Measurements from ENCODE around the gene CROCC. TPM values are rescaled to one million over a fixed set of nuclear protein-coding genes. Genes with fewer than 3 reads are reported as not detected.

The CROCC gene
- total and polyA plus RNA-seq, 9 donors, result 15.2 to 33.1 (median 25.4) TPM

DNA sequence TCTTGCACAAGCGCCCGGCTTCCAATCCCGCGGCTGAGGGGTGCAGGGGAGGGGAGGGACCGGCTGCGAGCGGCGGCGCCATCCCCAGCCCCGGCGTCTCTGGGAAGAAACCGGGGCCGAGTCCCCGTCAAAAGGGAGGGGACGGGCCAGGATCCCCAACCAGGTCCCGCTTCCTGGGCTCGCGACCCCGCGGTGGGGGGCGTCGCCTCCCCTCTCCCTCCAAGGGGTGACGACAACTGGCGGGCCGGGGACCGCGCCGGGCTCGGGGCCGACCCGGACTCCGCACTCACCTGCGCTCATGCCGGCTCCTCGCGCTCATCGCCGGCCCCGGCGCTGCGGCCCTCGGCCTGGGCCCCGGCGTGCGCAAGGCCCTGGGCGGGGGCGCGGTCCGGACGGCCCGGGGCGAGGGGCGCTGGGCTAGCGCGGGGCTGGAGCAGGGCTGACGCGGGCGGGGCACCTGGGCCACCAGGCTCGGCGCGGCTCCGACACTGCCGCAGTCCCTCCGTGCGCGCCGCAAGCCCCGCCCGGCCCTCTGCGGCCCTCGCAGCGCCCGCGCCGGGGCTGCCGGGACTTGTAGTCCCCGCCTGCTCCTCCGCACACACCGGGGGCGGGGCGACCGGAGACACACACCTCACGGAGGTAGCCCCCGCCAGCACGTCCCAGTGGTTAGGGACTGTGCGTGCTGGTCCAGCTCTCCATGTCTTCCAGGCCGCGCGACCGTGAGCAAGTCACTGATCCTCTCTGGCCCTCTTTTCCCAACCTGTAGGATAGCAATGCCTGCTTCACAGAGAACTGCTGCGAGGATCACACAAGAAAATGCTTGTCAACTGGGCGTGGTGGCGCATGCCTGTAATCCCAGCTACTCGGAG is 89.9 kb downstream of the CROCC start, which contains the start of gene ATP13A2:
Gene ATP13A2 (minus strand): TSS at position 490 of the 869 bp plus-strand sequence. CDS start 190 bp downstream, at position 300.
- Histone ChIP-seq H3K36me3 (ENCODE audit: control insufficient read depth, insufficient read depth, low read length) (no peaks in the 10 kb centered on the region), H3K4me3 (ENCODE audit: low read length) (peak within 1 kb of the TSS; percentile 72), H3K9me3 (replicated peaks; ENCODE audit: control insufficient read depth, low read depth, low read length) (no peaks in the 10 kb centered on the region), H3K4me1 (ENCODE audit: control insufficient read depth, insufficient read depth, low read length) (peaks cover 27% of the 10 kb centered on the region), H3K27me3 (ENCODE audit: control insufficient read depth, insufficient read depth, low read length) (no peaks in the 10 kb centered on the region), H3K27ac (ENCODE audit: low read length) (no peak within 1 kb of the TSS)
- under 1% methylated on average over 94 of the region's 94 CpGs for WGBS (ENCODE audit: insufficient coverage)
- DNase-seq, result peak; percentile 87

- Histone ChIP-seq H3K4me3 (ENCODE audit: low read length) (no peak overlapping the region), H3K9me3 (replicated peaks; ENCODE audit: control insufficient read depth, low read depth, low read length) (no peaks in the 10 kb centered on the region), H3K36me3 (ENCODE audit: control insufficient read depth, insufficient read depth, low read length) (peaks cover 5% of the 10 kb centered on the region), H3K27ac (ENCODE audit: low read length) (no peak overlapping the region), H3K4me1 (ENCODE audit: control insufficient read depth, insufficient read depth, low read length) (peaks cover 27% of the 10 kb centered on the region), H3K27me3 (ENCODE audit: control insufficient read depth, insufficient read depth, low read length) (no peaks in the 10 kb centered on the region)
- 64% methylated on average over 8 of the region's 9 CpGs for WGBS (ENCODE audit: insufficient coverage)
- no peak for DNase-seq
Observed at GRCh38 chr1:17012775-17013490, 91.2 kb downstream of the CROCC start.

GRCh38 chr1:17013491-17014320 is 92.0 kb downstream of the CROCC start:
- H3K27ac ChIP-seq (ENCODE audit: low read length), result no peak overlapping the region

DNA sequence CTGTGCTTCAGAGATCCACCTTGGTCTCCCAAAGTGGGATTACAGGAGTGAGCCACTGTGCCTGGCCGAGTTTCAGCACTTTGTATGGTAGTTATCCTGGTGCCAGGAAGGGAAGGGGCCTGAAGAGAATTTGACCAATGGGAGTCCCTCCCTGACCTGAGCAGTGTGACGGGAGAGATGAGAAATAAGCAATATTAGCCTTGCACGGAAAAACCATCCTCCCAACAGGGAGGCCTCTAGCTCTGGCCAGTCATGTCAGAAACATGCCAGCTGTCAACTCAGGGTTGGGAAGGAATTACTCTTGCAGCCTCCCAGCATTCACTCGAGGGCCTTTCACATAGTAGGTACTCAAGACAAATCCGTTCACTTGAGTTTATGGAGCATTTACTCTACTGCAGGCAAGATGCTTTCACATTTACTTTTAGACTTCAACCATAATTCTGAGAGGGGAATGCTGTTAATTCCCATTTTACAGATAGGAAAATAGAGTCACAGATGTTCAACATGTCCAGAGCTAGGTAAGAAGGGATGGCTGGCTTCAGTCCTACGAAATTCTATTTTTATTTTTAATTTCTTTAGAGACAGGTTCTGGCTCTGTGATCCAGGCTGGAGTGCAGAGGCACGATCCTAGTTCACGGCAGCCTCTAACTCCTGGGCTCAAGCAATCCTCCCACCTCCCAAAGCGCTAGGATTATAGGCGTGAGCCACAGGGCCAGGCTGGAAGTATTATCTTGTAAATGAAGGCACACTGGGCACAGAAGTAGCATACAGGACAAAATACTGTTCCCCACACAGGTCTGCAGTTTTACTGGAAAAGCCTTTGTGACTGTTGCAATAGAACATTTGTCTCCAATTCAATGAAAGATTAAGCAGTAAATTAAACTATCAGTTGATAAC is 93.2 kb downstream of the CROCC start:
- H3K4me3 ChIP-seq (ENCODE audit: low read length), result no peak overlapping the region
- peaks cover 20% of the 10 kb centered on the region for H3K4me1 ChIP-seq (ENCODE audit: control insufficient read depth, insufficient read depth, low read length)
- no peak overlapping the region for H3K27ac ChIP-seq (ENCODE audit: low read length)
- peaks cover 20% of the 10 kb centered on the region for H3K36me3 ChIP-seq (ENCODE audit: control insufficient read depth, insufficient read depth, low read length)
- H3K27me3 ChIP-seq (ENCODE audit: control insufficient read depth, insufficient read depth, low read length), result no peaks in the 10 kb centered on the region
- no peaks in the 10 kb centered on the region for H3K9me3 ChIP-seq (replicated peaks; ENCODE audit: control insufficient read depth, low read depth, low read length)
- 25% methylated on average over 2 of the region's 10 CpGs for WGBS (ENCODE audit: insufficient coverage)
- DNase-seq, result no peak

More at GRCh38 chr1:17013491-17014320, 92.0 kb downstream of the CROCC start:
- Histone ChIP-seq H3K36me3 (ENCODE audit: control insufficient read depth, insufficient read depth, low read length) (peaks cover 11% of the 10 kb centered on the region), H3K4me3 (ENCODE audit: low read length) (no peak overlapping the region), H3K9me3 (replicated peaks; ENCODE audit: control insufficient read depth, low read depth, low read length) (no peaks in the 10 kb centered on the region), H3K27me3 (ENCODE audit: control insufficient read depth, insufficient read depth, low read length) (no peaks in the 10 kb centered on the region), H3K4me1 (ENCODE audit: control insufficient read depth, insufficient read depth, low read length) (peaks cover 27% of the 10 kb centered on the region)
- 29% methylated on average over 9 of the region's 13 CpGs for WGBS (ENCODE audit: insufficient coverage)
- DNase-seq, result peak; percentile 35

DNA sequence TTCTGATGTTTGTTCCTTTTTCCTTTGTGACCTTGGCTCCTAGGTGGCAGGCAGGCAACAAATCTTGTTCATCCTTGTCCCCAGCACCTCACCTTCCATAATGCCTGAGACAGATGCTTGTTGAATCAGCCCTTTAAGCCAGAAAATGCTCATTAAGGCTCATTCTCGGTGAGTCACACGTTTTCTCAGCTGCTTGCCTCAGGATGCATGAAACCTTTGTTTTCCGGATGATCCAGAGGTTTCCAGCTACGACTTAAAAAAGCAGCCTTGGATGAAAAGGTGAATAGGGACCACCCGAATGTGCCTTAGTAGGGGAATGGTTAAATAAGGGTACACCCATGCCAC is 94.6 kb downstream of the CROCC start:
- WGBS (ENCODE audit: insufficient coverage), result 52% methylated on average over 3 of the region's 5 CpGs
- Histone ChIP-seq H3K4me3 (ENCODE audit: low read length) (no peak overlapping the region), H3K36me3 (ENCODE audit: control insufficient read depth, insufficient read depth, low read length) (peaks cover 34% of the 10 kb centered on the region), H3K27ac (ENCODE audit: low read length) (no peak overlapping the region), H3K9me3 (replicated peaks; ENCODE audit: control insufficient read depth, low read depth, low read length) (no peaks in the 10 kb centered on the region), H3K27me3 (ENCODE audit: control insufficient read depth, insufficient read depth, low read length) (no peaks in the 10 kb centered on the region), H3K4me1 (ENCODE audit: control insufficient read depth, insufficient read depth, low read length) (peaks cover 11% of the 10 kb centered on the region)
- no peak for DNase-seq

GRCh38 chr1:17017435-17017834 is 95.7 kb downstream of the CROCC start:
- H3K27me3 ChIP-seq (ENCODE audit: control insufficient read depth, insufficient read depth, low read length), result no peaks in the 10 kb centered on the region
- WGBS (ENCODE audit: insufficient coverage), result no CpG with 5 or more reads among the region's 7 CpGs
- H3K36me3 ChIP-seq (ENCODE audit: control insufficient read depth, insufficient read depth, low read length), result peaks cover 43% of the 10 kb centered on the region
- H3K27ac ChIP-seq (ENCODE audit: low read length), result no peak overlapping the region
- no peaks in the 10 kb centered on the region for H3K9me3 ChIP-seq (replicated peaks; ENCODE audit: control insufficient read depth, low read depth, low read length)
- no peak for DNase-seq
- peaks cover 6% of the 10 kb centered on the region for H3K4me1 ChIP-seq (ENCODE audit: control insufficient read depth, insufficient read depth, low read length)
- no peak overlapping the region for H3K4me3 ChIP-seq (ENCODE audit: low read length)

DNA sequence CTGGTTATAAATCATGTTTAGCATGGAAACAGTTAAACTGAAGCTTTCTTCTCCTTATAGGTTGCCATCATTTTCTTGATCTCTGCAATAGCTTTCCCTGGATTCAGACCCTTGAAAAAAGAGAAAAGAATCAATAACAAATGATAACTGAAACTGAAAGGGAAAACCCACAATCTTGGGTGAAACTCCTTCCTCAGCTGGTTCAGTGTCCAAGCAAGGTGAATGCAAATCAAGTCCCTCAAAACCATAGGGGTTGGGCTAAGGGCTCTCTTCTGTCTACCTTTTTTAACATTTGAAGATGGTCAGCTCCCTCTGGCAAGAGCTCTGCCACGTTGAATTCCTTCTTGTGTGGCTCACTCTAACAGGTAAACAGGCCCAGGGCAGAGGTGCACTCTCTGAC is 97.1 kb downstream of the CROCC start:
- H3K4me1 ChIP-seq (ENCODE audit: control insufficient read depth, insufficient read depth, low read length), result no peaks in the 10 kb centered on the region
- no peak overlapping the region for H3K27ac ChIP-seq (ENCODE audit: low read length)
- DNase-seq, result no peak
- no peak overlapping the region for H3K4me3 ChIP-seq (ENCODE audit: low read length)
- peaks cover 57% of the 10 kb centered on the region for H3K36me3 ChIP-seq (ENCODE audit: control insufficient read depth, insufficient read depth, low read length)
- H3K9me3 ChIP-seq (replicated peaks; ENCODE audit: control insufficient read depth, low read depth, low read length), result no peaks in the 10 kb centered on the region
- WGBS (ENCODE audit: insufficient coverage), result 50% methylated on average over 1 of the region's 1 CpG
- H3K27me3 ChIP-seq (ENCODE audit: control insufficient read depth, insufficient read depth, low read length), result no peaks in the 10 kb centered on the region

- Histone ChIP-seq H3K27me3 (ENCODE audit: control insufficient read depth, insufficient read depth, low read length) (no peaks in the 10 kb centered on the region), H3K4me1 (ENCODE audit: control insufficient read depth, insufficient read depth, low read length) (no peaks in the 10 kb centered on the region), H3K4me3 (ENCODE audit: low read length) (no peak overlapping the region), H3K27ac (ENCODE audit: low read length) (no peak overlapping the region), H3K36me3 (ENCODE audit: control insufficient read depth, insufficient read depth, low read length) (peaks cover 67% of the 10 kb centered on the region), H3K9me3 (replicated peaks; ENCODE audit: control insufficient read depth, low read depth, low read length) (no peaks in the 10 kb centered on the region)
- DNase-seq, result no peak
- WGBS (ENCODE audit: insufficient coverage), result 91% methylated on average over 1 of the region's 2 CpGs
Observed at GRCh38 chr1:17020502-17020901, 98.8 kb downstream of the CROCC start.

- Histone ChIP-seq H3K36me3 (ENCODE audit: control insufficient read depth, insufficient read depth, low read length) (peaks cover 79% of the 10 kb centered on the region), H3K9me3 (replicated peaks; ENCODE audit: control insufficient read depth, low read depth, low read length) (no peaks in the 10 kb centered on the region), H3K4me3 (ENCODE audit: low read length) (no peak overlapping the region), H3K4me1 (ENCODE audit: control insufficient read depth, insufficient read depth, low read length) (no peaks in the 10 kb centered on the region), H3K27me3 (ENCODE audit: control insufficient read depth, insufficient read depth, low read length) (no peaks in the 10 kb centered on the region), H3K27ac (ENCODE audit: low read length) (no peak overlapping the region)
- WGBS (ENCODE audit: insufficient coverage), result 90% methylated on average over 9 of the region's 10 CpGs
- no peak for DNase-seq
Observed at GRCh38 chr1:17021896-17022295, 100.2 kb downstream of the CROCC start.

Measured in muscle of leg (tissue), 11 donors.